Ishikawa (cell line): ENCODE data around the gene CFAP52.

Experiments used
- CEBPB ChIP-seq: IDR thresholded peaks from 2 replicates; pipeline ENCODE4 v1.6.1; 2012
- CREB1 ChIP-seq: IDR thresholded peaks from 2 replicates; pipeline ENCODE4 v1.6.1; 2012; ENCODE audit warnings: low read depth
- EGR1 ChIP-seq: IDR thresholded peaks from 2 replicates; pipeline ENCODE4 v1.6.1; 2012
- EP300 ChIP-seq: IDR thresholded peaks from 2 replicates; pipeline ENCODE4 v1.6.1; 2012; ENCODE audit warnings: borderline replicate concordance
- FOXM1 ChIP-seq: IDR thresholded peaks from 2 replicates; pipeline ENCODE4 v1.6.1; 2012; ENCODE audit warnings: low read depth, borderline replicate concordance
- MAX ChIP-seq: IDR thresholded peaks from 2 replicates; pipeline ENCODE4 v1.6.1; 2012
- RAD21 ChIP-seq: IDR thresholded peaks from 2 replicates; pipeline ENCODE4 v1.6.1; 2012; ENCODE audit warnings: low read depth
- TAF1 ChIP-seq: IDR thresholded peaks from 2 replicates; pipeline ENCODE4 v1.6.1; 2012; ENCODE audit warnings: low read depth, mild to moderate bottlenecking
- TCF12 ChIP-seq: IDR thresholded peaks from 2 replicates; pipeline ENCODE4 v1.6.1; 2012; ENCODE audit warnings: low read depth
- ZBTB7A ChIP-seq: IDR thresholded peaks from 2 replicates; pipeline ENCODE4 v1.6.1; 2012; ENCODE audit warnings: low read depth
- TF ChIP-seq, protein P1 (sequence below): IDR thresholded peaks from 2 replicates; pipeline ENCODE4 v1.6.1; 2012; ENCODE audit warnings: low read depth, mild to moderate bottlenecking
- TF ChIP-seq, protein P2 (sequence below): IDR thresholded peaks from 2 replicates; pipeline ENCODE4 v1.6.1; 2012

- TF ChIP-seq TCF12 (no peak), FOXM1 (no peak), RAD21 (no peak), EP300 (no peak), ZBTB7A (no peak), CREB1 (no peak), CEBPB (no peak), EGR1 (no peak), TAF1 (no peak), MAX (no peak)
- TF ChIP-seq, protein P1, sequence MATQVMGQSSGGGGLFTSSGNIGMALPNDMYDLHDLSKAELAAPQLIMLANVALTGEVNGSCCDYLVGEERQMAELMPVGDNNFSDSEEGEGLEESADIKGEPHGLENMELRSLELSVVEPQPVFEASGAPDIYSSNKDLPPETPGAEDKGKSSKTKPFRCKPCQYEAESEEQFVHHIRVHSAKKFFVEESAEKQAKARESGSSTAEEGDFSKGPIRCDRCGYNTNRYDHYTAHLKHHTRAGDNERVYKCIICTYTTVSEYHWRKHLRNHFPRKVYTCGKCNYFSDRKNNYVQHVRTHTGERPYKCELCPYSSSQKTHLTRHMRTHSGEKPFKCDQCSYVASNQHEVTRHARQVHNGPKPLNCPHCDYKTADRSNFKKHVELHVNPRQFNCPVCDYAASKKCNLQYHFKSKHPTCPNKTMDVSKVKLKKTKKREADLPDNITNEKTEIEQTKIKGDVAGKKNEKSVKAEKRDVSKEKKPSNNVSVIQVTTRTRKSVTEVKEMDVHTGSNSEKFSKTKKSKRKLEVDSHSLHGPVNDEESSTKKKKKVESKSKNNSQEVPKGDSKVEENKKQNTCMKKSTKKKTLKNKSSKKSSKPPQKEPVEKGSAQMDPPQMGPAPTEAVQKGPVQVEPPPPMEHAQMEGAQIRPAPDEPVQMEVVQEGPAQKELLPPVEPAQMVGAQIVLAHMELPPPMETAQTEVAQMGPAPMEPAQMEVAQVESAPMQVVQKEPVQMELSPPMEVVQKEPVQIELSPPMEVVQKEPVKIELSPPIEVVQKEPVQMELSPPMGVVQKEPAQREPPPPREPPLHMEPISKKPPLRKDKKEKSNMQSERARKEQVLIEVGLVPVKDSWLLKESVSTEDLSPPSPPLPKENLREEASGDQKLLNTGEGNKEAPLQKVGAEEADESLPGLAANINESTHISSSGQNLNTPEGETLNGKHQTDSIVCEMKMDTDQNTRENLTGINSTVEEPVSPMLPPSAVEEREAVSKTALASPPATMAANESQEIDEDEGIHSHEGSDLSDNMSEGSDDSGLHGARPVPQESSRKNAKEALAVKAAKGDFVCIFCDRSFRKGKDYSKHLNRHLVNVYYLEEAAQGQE = no peak
- TF ChIP-seq, protein P2, sequence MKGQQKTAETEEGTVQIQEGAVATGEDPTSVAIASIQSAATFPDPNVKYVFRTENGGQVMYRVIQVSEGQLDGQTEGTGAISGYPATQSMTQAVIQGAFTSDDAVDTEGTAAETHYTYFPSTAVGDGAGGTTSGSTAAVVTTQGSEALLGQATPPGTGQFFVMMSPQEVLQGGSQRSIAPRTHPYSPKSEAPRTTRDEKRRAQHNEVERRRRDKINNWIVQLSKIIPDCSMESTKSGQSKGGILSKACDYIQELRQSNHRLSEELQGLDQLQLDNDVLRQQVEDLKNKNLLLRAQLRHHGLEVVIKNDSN = no peak
These were observed 43.0 kb upstream of the CFAP52 start for GRCh38 chr17:9533441-9533840.
